ENCODE data around the gene BCL11B.

DNA sequence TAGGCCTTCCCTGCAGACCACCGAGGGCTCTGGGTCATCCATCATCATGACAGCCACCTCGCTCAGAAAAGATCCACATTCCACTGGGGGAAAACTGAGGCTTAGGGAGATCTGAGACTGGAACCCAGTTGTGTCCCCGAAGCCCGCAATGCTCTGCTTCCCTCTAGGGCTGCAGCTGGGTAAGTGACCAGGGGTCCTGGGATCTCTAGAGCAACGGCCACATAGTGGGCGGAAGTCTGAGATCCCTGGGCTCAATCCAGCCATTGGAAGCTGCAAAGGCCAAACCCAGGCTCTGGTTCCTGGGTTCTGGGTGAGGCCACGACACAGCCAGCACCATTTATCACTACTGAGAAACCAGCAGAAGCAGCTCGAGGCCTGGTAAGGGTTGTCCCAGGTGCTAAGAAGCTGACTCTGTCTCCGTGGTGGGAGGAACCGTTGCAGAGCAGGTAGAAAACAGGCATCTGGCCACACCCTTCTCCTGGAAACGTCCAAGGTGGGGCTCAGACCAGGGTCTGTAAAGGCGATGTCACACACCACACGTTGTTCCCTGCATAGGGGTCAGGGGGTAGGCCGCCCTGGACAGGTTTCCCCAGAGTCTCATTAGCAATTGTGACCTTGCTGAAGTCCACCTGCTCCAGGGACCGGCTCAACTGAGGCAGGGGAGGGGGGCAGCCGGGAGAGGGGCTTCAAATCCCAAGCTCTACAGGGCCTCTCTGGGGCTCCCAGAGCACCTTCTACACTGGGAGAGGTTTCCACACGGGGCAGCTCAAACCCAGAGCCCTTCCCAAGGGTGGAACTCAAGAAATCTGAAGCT, 38.6 kb downstream of the BCL11B start:
- no peak for TF ChIP-seq EZH2 (IDR thresholded peaks at IDR 0.05; ENCODE audit: borderline replicate concordance, control insufficient read depth, low read depth, low read length)
- TF ChIP-seq, protein P1, sequence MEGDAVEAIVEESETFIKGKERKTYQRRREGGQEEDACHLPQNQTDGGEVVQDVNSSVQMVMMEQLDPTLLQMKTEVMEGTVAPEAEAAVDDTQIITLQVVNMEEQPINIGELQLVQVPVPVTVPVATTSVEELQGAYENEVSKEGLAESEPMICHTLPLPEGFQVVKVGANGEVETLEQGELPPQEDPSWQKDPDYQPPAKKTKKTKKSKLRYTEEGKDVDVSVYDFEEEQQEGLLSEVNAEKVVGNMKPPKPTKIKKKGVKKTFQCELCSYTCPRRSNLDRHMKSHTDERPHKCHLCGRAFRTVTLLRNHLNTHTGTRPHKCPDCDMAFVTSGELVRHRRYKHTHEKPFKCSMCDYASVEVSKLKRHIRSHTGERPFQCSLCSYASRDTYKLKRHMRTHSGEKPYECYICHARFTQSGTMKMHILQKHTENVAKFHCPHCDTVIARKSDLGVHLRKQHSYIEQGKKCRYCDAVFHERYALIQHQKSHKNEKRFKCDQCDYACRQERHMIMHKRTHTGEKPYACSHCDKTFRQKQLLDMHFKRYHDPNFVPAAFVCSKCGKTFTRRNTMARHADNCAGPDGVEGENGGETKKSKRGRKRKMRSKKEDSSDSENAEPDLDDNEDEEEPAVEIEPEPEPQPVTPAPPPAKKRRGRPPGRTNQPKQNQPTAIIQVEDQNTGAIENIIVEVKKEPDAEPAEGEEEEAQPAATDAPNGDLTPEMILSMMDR (IDR thresholded peaks at IDR 0.05 in 2 of 3, conservative IDR thresholded peaks at IDR 0.05 in 1 of 3; ENCODE audit: control insufficient read depth in 2 of 3, extremely low read depth in 1 of 3, insufficient read depth in 1 of 3, low read depth in 3 of 3, low read length in 3 of 3): no peak
- TF ChIP-seq CHD1 (IDR thresholded peaks at IDR 0.05; ENCODE audit: low read depth, low read length): no peak
